ENCODE data around the gene CFAP57.

DNA sequence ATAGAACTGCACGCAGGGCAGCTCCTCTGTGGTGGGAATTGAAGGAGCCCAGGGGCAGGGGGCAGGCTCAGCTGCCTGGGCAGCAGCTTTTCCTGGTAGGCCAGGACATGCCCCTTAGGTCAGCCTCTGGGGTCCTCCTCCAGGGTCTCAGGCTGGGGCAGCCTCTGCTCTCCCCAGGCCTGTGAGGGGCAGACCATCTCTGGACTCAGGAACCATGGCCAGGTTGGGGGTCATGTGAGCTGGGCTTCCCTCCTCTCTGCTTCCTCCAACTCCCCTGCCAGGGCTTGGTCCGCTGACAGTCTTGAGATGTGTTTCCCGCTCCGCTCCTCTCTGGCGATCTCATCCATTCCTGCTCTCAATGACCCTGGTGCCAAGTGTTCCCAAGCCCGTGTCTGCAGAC is 107.5 kb downstream of the CFAP57 start:
- TF ChIP-seq POLR2A (IDR thresholded peaks at IDR 0.05; ENCODE audit: low read depth, low read length): no peak
- no peak for TF ChIP-seq RAD21 (IDR thresholded peaks at IDR 0.05; ENCODE audit: low read length)
- TF ChIP-seq MAFK (IDR thresholded peaks at IDR 0.05; ENCODE audit: low read depth, low read length): no peak
- TF ChIP-seq, protein P1, sequence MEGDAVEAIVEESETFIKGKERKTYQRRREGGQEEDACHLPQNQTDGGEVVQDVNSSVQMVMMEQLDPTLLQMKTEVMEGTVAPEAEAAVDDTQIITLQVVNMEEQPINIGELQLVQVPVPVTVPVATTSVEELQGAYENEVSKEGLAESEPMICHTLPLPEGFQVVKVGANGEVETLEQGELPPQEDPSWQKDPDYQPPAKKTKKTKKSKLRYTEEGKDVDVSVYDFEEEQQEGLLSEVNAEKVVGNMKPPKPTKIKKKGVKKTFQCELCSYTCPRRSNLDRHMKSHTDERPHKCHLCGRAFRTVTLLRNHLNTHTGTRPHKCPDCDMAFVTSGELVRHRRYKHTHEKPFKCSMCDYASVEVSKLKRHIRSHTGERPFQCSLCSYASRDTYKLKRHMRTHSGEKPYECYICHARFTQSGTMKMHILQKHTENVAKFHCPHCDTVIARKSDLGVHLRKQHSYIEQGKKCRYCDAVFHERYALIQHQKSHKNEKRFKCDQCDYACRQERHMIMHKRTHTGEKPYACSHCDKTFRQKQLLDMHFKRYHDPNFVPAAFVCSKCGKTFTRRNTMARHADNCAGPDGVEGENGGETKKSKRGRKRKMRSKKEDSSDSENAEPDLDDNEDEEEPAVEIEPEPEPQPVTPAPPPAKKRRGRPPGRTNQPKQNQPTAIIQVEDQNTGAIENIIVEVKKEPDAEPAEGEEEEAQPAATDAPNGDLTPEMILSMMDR (conservative IDR thresholded peaks at IDR 0.05; ENCODE audit: low read depth, low read length): no peak

Measured in IMR-90 (cell line).